ENCODE data around the gene LRRC30. TPM values are rescaled to one million over a fixed set of nuclear protein-coding genes. Genes with fewer than 3 reads are reported as not detected.

Gene LRRC30
- total RNA-seq, 1 experiment from 2014 or later: not detected

DNA sequence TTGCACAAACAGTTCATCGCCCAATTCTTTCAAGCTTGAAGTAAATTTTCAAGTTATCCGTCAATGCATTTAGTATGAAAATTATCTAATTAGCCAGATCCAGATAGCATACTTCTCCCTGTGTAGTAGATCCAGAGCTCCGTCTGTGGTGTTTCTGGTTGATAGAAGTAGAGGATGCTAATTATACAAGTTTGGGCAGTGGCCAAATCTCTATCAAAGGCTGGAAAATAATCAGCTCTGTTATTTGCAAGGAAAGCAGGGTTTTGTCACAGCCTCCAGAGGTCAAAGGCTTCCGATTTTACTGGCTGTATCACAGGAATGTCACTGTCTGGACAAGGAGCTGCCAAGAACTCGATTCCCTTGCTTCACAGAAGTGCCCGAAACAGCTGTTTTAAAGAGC lies 28.6 kb downstream of the LRRC30 start:
- Histone ChIP-seq H3K9me3 (ENCODE audit: low read length) (no peaks in the 10 kb centered on the region), H3K4me2 (ENCODE audit: low read length) (no peak overlapping the region), H3K4me3 (ENCODE audit: low read length) (no peak overlapping the region), H3F3A (ENCODE audit: low read length, unreplicated experiment) (no peaks in the 10 kb centered on the region), H3K4me1 (ENCODE audit: insufficient read depth, low read length) (no peaks in the 10 kb centered on the region), H3K9me2 (replicated peaks; ENCODE audit: low read length) (no peaks in the 10 kb centered on the region), H3K36me3 (ENCODE audit: low read depth, low read length) (no peaks in the 10 kb centered on the region), H3K79me2 (ENCODE audit: low read length) (no peaks in the 10 kb centered on the region), H3K27ac (ENCODE audit: low read length) (no peak overlapping the region), H3K27me3 (ENCODE audit: low read length) (peaks cover 61% of the 10 kb centered on the region), H3K9ac (ENCODE audit: low read length) (no peak overlapping the region), H2AFZ (ENCODE audit: low read length) (no peak overlapping the region), H4K20me1 (ENCODE audit: low read length) (no peaks in the 10 kb centered on the region)
- ChIA-PET POLR2A (ENCODE audit: unreplicated experiment) (no interaction called here), CTCF (interaction anchor here (0.6 kb wide), 1 partner anchor 131 kb away, joined by 7 read pairs; no protein-coding TSS in a partner anchor)
- no peak for DNase-seq
- intact Hi-C loops (cut with micrococcal nuclease): no loop called here
- no TSS peak for BruUV-seq (replicated peaks)
- TF ChIP-seq, protein P1, sequence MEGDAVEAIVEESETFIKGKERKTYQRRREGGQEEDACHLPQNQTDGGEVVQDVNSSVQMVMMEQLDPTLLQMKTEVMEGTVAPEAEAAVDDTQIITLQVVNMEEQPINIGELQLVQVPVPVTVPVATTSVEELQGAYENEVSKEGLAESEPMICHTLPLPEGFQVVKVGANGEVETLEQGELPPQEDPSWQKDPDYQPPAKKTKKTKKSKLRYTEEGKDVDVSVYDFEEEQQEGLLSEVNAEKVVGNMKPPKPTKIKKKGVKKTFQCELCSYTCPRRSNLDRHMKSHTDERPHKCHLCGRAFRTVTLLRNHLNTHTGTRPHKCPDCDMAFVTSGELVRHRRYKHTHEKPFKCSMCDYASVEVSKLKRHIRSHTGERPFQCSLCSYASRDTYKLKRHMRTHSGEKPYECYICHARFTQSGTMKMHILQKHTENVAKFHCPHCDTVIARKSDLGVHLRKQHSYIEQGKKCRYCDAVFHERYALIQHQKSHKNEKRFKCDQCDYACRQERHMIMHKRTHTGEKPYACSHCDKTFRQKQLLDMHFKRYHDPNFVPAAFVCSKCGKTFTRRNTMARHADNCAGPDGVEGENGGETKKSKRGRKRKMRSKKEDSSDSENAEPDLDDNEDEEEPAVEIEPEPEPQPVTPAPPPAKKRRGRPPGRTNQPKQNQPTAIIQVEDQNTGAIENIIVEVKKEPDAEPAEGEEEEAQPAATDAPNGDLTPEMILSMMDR (conservative IDR thresholded peaks at IDR 0.05; ENCODE audit: low read depth, low read length): no peak
- TF ChIP-seq EZH2 (IDR thresholded peaks at IDR 0.05; ENCODE audit: low read length, unreplicated experiment): no peak
- TF ChIP-seq EZH2phosphoT487 (IDR thresholded peaks at IDR 0.05; ENCODE audit: borderline replicate concordance, low read length): no peak
- ATAC-seq: no peak

DNA sequence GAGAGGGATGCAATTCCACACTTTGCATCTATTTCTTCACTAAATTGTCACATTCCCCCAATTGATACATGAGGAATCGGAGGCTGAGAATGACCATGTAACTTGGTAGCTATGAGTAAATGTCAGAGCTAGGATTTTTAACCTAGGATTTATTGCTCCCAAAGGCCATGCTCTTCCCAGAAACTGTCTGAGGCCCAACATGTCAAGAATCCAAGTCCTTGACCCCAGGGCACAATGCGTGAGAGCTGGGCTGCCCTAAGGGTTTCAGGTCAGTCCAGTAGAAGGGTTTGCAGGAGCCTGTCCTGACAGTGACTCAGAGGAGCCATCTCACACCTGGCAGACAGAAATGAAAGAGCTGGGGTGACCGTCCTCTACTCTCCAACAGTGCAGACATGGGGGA lies 30.3 kb downstream of the LRRC30 start:
- Histone ChIP-seq H3K9ac (ENCODE audit: low read length) (no peak overlapping the region), H3K4me1 (ENCODE audit: insufficient read depth, low read length) (no peaks in the 10 kb centered on the region), H2AFZ (ENCODE audit: low read length) (no peak overlapping the region), H3K27ac (ENCODE audit: low read length) (no peak overlapping the region), H3K9me3 (ENCODE audit: low read length) (no peaks in the 10 kb centered on the region), H4K20me1 (ENCODE audit: low read length) (no peaks in the 10 kb centered on the region), H3K9me2 (replicated peaks; ENCODE audit: low read length) (no peaks in the 10 kb centered on the region), H3K4me2 (ENCODE audit: low read length) (no peak overlapping the region), H3F3A (ENCODE audit: low read length, unreplicated experiment) (no peaks in the 10 kb centered on the region), H3K79me2 (ENCODE audit: low read length) (no peaks in the 10 kb centered on the region), H3K27me3 (ENCODE audit: low read length) (peaks cover 46% of the 10 kb centered on the region), H3K4me3 (ENCODE audit: low read length) (no peak overlapping the region), H3K36me3 (ENCODE audit: low read depth, low read length) (no peaks in the 10 kb centered on the region)
- TF ChIP-seq, protein P1 (conservative IDR thresholded peaks at IDR 0.05; ENCODE audit: low read depth, low read length): no peak
- TF ChIP-seq EZH2 (IDR thresholded peaks at IDR 0.05; ENCODE audit: low read length, unreplicated experiment) (no peak), EZH2phosphoT487 (IDR thresholded peaks at IDR 0.05; ENCODE audit: borderline replicate concordance, low read length) (no peak)
- CTCF ChIA-PET: no interaction called here
- DNase-seq: no peak
- POLR2A ChIA-PET (ENCODE audit: unreplicated experiment): no interaction called here
- intact Hi-C loops (cut with micrococcal nuclease): no loop called here
- ATAC-seq: no peak
- no TSS peak for BruUV-seq (replicated peaks)

DNA sequence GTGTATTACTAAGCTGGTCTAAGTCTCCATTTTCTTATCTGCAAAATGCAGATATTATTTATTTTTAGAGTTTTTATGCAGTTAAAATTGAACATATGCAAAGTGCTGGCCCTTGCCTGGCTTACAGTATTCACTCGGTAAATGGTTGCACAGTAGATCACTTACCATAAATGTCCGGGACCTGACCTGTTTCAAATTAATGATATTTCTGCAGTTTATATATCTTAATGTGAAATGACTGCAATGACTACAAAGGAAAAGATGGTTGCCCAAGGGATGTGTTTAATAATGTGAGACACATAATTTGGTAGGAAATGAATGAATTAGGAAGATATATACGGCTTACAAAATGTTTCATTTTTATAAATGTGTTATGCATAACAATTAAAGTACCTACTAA lies 37.1 kb downstream of the LRRC30 start:
- no peaks in the 10 kb centered on the region for H3K9me3 ChIP-seq (ENCODE audit: low read length)
- H3K36me3 ChIP-seq (ENCODE audit: low read depth, low read length): no peaks in the 10 kb centered on the region
- no peak for DNase-seq
- H4K20me1 ChIP-seq (ENCODE audit: low read length): no peaks in the 10 kb centered on the region
- H2AFZ ChIP-seq (ENCODE audit: low read length): no peak overlapping the region
- no peaks in the 10 kb centered on the region for H3K9me2 ChIP-seq (replicated peaks; ENCODE audit: low read length)
- CTCF ChIA-PET: no interaction called here
- ATAC-seq: no peak
- BruUV-seq (replicated peaks): no TSS peak
- TF ChIP-seq EZH2phosphoT487 (IDR thresholded peaks at IDR 0.05; ENCODE audit: borderline replicate concordance, low read length) (no peak), EZH2 (IDR thresholded peaks at IDR 0.05; ENCODE audit: low read length, unreplicated experiment) (no peak)
- TF ChIP-seq, protein P1 (conservative IDR thresholded peaks at IDR 0.05; ENCODE audit: low read depth, low read length): no peak
- H3K4me3 ChIP-seq (ENCODE audit: low read length): no peak overlapping the region
- no peak overlapping the region for H3K9ac ChIP-seq (ENCODE audit: low read length)
- H3F3A ChIP-seq (ENCODE audit: low read length, unreplicated experiment): no peaks in the 10 kb centered on the region
- H3K4me2 ChIP-seq (ENCODE audit: low read length): no peak overlapping the region
- POLR2A ChIA-PET (ENCODE audit: unreplicated experiment): no interaction called here
- H3K4me1 ChIP-seq (ENCODE audit: insufficient read depth, low read length): peaks cover 6% of the 10 kb centered on the region
- H3K27me3 ChIP-seq (ENCODE audit: low read length): no peaks in the 10 kb centered on the region
- H3K27ac ChIP-seq (ENCODE audit: low read length): no peak overlapping the region
- intact Hi-C loops (cut with micrococcal nuclease): no loop called here
- no peaks in the 10 kb centered on the region for H3K79me2 ChIP-seq (ENCODE audit: low read length)

Data from PC-3 (cell line).